GM19372 (cell line): ENCODE measurements around the gene MACROD2.

Source experiments
- ATAC-seq: cut with Tn5 transposase; IDR thresholded peaks from one replicate; pipeline ENCODE4 v1.9.1; 2021; ENCODE audit warnings: mild to moderate bottlenecking, low read depth, moderate library complexity; ENCODE audit not compliant: unreplicated experiment

Gene MACROD2

DNA sequence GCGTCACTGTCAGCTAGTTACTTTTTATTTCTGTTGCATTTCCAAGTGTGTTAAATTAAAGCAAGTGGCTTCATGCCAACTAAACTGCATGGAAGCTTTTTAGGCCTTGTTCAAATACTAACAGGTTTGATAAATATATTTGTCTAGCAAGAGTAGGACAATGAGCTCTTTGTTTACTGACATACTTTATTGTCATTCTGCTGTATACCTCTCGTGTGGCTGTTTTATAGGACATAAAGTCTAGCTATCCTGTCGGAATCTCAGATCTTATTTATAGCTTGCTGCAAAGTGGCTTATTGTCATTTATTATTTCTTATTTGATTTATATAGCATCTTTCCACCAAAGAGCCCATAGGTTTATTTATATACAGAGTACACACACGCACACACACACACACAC lies 1866.9 kb downstream of the MACROD2 start:
- no peak for ATAC-seq

DNA sequence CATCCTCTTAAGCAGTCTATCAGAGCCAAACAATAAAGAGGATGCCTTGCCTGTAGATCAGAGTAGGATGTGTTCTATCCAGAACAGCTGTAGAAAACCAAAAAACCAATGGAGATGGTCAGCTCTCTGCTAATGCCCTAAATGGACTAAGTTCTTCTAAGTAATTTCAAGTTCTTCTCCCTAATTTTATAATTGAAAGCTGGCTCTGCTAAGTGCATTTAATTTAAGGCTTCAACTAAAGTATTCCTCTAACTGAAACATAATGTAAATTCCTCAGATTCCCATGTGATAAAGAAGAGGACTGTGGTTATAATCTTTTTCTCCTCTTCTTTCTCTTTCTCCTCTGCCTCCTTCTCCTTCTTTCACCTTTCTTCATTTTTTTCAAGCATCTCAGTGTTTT lies 1868.4 kb downstream of the MACROD2 start:
- ATAC-seq, result no peak

DNA sequence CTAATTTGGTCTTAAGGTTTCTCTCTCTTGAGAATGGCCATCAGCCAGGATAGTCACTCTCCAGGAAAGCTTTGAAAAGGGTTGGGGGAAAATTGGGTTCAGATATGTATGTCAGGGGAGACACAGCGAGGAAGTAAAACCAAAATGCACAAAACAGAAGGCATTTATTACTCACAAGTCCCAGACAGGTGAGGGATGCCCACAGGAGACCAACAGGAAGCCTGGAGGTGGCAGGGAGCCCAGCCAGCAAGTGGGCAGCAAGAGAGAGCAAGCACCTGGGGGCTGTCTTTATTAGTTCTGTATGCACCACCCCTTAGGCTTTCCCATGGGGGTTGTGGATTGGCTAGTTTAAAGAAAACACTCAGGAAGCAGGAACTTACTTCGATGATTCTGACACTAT lies 1870.2 kb downstream of the MACROD2 start:
- no peak for ATAC-seq

DNA sequence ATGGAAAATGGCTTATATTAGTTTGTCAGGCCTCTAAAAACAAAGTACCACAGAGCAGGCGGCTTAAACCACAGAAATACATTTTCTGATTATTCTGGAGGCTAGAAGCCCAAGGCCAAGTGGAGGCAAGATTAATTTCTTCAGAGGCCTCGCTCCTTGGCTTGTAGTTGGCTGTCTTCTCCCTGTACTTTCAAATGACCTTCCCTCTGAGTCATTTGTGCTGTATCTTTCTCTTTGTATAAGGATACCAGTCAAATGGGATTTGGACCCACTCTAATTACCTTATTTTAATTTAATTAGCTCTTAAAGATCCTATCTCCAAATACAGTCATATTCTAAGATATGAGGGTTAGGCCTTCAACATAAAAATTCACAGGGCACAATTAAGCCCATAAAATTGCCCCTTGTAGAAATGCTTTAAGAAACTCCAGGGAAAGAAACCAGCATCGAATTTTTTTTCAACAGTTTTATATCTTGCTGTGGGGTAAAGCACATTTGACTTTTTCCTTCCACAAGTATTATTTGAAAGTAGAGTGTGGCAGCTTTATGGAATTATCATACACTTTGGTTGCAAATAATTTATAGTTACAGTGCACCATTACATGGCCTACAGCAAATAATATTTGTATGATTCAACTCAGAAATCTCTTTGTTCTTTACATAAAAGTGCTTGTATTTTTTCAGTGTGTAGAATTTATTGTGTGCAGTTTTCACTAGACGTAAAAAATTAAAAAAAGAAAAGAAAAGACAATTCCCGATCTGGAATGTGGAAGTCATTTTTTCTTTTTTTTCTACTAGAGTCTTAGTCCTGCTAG lies 1871.8 kb downstream of the MACROD2 start:
- no peak for ATAC-seq

DNA sequence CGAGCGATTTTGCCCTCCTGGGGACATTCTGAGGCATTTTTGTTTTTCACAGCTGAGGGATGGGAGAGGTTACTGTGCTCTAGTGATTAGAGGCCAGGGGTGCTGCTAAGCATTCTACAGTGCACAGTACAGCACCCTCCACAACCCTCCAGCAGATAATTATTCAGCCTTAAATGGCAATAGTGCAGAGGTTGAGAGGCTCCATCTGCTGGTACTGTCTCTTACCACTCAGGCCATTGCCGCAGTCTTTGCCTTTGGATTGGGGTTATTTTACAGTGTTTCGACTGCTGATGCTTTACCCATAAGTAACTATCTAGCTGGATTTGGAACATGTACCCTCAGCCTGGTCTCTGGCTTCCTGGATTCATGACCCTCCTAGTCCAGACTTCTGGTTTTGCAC lies 1872.6 kb downstream of the MACROD2 start:
- no peak for ATAC-seq

DNA sequence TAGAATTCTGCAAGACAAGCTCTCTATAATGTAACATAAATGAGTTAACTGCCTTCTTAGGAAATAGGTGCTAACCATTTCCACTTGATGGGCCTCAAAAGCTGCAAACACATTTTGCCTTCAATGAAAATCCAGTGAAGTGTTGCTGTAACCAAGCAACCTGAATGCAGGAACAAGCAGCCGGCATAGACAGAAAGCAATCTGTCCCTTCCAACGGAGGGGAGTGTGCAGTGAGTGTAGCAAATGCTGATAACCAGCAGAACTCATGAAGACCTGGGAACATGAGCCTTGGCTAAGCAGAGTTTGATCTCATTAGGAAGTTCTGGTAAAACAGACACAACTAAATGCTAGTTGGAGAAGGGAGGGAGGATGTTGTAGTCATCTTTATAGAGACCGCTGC lies 1880.1 kb downstream of the MACROD2 start:
- ATAC-seq, result no peak

DNA sequence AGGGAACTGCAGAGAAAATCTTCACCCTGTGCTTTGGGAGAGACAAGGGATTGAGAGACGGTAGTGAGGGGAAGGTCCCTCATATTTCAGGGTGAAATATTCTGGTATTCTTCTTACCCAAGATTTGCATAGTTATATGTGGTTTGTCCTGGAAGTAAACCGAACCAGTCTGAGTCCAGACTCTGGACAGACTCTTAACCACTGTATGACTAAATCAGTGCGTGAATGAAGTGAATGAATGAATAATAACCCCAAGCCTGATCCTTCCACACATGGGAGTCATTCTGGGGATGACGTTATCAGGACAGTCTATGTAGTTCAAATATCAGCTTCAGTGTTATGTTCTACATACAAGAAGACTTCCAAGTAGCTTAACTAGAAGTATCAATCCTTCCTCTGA lies 1887.2 kb downstream of the MACROD2 start:
- no peak for ATAC-seq

DNA sequence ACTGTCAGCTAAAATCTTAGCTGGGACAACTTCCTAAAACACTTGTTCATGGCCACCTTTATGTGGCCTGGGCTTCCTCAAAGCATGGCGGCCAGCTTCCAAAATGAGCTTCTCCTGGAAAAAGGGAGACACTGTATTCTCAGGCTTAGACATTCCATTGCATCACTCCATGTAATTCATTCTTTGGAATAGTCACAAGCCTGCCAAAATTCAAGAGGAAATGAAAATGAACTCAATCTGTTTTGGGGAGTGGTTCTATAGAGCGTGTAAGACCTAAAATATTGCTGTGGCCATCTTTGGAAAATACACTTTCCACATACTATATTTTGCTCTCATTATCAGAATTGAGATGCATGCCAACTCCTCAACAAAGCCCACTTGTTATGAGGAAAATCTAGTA lies 1890.9 kb downstream of the MACROD2 start:
- ATAC-seq, result no peak

DNA sequence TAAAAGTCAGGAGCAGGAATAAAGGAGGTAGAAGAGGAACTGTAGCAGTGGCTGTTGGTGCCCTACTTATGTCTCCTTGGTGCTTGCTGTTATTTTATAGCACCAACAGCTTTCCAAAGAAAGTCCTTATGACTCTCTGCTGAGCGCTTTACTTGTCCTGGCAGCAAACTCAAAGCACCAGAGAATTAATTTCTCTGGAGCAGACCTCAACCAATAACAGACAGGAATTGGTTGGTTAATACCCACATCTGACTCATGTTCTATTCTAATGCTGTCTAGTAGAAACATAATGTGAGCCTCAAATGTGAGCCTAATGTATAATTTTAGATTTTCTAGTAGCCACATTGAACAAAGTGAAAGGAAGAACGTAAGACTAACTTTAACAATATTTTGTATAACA lies 1892.1 kb downstream of the MACROD2 start:
- ATAC-seq, result no peak

DNA sequence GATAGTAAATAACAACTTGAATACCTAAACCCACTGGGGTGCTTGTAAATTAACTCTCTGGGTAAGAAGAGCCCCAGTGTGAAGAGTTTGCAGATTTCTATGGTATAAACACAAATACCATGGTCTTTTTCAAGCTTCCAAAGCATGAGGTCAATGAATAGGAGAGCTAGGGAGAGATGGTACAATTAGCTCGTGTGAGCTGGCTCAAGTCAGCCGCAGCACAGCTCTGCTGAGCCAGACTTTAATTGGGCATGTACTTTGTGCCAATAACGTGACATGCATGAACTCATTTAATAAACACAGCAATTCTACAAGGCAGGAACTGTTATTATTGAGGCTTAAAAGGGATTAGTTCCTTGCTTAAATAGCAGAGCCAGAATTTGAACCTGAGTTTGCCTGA lies 1893.7 kb downstream of the MACROD2 start:
- no peak for ATAC-seq

DNA sequence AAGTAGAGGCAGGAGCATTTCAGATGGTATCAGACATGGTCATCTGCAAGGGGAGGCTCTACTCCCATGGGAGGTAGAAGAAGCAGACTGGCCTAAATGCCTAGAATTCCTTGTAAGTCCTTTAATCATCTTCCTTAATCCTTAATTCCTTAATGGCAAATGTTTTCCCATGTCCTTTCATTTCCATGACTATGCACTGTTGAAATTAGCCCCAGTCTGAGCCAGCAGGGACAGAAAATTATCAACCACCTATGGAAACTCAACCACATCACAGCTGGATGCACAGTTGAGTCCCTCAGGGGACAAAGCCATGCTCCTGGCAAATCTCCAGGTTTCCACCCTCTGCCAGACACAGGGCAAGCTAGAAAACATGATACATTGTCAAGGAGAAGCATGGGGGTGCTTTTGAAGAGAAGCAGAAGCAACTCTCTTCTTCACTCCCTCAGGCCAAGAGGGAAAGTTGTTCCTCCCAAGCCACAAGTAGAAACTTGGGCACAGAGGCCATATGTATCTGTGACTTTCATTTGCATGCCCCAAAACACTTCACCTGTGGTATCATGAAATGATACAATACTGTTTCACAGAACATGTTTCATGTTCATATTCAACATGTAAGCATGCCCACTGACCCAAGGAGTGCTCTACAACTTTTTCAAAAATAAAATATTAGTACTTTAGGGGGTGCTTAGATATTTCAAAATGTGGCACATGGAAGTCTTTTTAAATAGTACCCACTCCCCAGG lies 1894.4 kb downstream of the MACROD2 start:
- ATAC-seq, result no peak

DNA sequence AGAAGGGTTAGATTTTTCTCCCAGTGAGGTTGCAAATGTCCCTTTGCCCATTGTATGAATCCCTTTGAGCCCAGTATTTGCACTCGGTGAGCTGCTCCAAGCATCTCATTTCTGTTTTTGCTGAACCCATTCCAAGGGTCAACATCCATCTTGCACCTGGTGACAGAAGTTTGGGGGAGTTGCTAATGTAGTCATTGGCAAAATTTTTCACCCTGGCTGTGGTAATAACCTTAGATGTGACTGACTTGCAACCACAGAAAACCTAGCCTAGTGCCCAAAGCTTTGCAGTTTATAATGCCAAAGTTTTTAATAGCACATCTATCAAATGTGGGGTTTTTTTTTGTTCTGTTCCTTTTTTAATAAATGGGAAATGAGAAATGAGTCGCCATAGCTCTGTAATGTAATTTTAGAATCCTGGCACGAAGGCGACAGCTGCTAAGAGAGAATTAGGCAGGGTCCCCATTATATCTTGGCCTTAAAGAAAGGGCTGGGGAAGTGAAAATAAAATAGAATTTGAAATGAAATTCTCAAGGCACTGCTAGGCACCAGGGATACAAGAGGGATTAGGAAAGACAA lies 1895.2 kb downstream of the MACROD2 start:
- ATAC-seq, result no peak

DNA sequence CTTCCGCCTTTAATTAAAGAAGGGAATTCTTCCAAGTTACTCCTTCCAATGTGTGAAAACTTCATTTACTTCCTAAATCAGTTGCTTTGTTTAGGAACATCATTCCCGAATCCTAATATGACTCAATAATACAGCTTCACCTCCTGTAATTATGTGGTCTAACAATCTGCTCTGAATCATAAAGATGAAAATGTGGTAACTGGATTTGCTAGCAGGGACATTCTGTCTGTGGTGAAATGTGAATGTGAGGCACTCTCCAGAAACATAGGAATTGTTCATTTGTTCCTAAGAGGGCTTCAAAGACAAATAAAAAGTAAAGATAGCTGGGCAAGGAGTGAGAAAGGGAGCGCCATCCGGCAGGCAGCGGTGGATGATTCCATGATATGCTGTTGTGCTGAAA lies 1899.8 kb downstream of the MACROD2 start:
- no peak for ATAC-seq

DNA sequence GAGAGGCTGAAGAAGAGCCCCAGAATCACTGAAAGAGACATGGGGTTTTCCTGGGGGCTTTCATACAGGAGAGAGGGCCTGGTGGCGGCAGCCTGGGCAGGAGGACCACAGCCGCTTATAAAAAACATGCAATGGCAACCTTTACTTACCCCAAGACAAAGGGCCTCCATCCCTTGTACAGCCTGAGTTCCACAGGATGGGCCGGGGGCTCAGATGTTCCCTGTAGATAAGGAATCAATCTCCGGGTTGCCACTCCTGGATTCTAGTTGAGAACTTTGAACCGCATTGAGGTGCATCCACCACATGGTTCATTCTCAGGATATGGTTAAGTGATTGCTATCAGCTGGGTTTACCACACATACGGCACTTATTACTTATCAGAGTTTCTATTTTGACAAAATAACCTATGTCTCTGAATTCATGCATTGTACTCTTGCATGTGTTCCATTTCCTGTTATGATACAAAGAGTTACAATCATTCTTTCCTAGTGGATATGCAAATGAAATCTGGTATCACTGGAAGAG lies 1900.3 kb downstream of the MACROD2 start:
- peak; percentile 86 for ATAC-seq

DNA sequence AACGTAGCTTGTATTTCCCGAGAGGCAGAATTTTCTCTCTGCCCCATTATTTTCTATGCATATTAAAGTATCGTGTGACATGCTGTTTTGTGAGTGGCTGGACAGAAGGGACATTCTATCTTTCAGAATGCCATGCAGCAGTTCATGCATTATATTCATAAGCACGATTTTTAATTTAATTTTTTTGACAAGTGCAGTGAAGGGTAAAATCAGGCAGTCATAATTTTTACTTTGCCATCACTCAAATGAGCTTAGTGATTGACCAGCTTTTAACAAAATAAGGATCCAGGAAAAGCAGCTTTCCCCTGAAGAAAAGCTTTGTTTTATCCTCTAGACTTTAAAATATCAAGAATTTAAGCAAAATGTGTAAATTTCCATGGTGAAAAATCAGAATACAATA lies 1904.7 kb downstream of the MACROD2 start:
- no peak for ATAC-seq

DNA sequence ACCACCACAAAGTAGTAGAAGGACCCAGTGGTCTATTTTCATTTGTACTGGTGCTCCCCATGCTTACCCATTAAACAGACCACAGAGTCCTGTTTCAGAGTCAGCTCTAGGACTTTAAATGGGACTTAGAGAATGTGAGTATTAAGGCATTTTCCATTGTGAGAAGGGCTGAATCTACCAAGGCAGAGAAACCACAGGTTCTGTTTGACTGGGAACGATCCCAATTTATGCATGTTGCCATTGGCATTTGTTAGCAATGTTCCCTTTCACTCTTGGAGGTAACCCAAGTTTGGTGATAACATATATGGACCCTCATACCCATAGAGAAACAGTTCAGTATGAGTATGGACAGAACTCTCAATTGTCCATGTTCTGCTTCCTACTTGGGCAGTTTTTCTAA lies 1905.1 kb downstream of the MACROD2 start:
- no peak for ATAC-seq

DNA sequence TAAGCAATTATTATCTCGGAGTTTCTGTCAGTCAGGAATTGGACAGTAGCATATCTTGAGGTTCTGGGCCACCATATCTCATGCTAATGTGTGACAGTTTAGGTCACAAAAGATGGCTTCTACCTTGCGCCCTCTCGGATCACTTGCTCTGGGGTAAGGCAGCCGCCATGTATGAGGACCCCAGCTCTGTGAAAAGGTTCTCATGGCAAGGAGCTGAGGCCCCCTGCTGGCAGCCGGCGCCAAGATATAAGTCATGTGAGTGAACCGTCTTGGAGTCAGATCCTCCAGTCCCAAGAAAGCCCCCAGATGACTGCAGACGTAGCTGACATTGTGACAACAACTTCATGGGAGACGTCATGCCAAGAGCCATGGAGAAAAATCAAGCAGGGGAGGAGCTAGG lies 1907.2 kb downstream of the MACROD2 start:
- no peak for ATAC-seq

DNA sequence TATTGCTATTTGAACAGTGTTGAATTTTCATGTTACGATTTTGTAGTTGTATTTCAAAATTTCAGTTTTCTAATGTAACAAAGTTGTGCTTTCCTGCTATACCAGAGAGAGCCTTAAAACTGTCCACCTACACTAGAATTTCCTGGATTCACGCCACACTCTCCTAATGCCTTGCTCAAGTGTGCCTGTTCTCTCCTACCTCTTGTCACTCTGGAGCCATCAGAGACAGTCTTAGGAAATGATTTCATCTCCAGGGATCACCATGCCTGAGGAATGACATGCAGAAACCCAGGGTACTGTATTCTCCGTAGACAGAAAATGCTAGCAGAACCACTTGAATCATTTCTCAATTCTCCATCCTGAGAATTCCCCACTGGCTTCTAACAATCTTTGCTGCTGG lies 1910.3 kb downstream of the MACROD2 start:
- ATAC-seq, result no peak

DNA sequence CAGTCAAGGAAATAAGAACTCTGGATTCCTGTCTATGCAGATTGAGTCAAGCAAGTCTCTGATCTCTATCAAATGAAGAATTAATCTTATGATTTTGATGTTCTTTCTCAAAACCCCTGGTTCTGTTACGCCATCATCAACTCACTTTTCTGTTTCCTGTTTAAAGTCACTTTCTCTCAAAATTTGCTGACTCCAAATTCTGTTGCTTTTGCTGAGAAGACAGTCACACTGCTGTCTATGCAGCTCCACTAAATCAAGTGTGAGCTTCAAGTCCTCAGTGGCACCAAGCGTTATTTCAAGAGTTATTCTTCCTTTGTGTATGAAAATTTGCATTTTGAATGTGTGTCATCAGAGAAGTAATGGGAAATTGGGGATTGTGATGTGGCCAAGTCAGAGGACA lies 1914.7 kb downstream of the MACROD2 start:
- ATAC-seq, result no peak

DNA sequence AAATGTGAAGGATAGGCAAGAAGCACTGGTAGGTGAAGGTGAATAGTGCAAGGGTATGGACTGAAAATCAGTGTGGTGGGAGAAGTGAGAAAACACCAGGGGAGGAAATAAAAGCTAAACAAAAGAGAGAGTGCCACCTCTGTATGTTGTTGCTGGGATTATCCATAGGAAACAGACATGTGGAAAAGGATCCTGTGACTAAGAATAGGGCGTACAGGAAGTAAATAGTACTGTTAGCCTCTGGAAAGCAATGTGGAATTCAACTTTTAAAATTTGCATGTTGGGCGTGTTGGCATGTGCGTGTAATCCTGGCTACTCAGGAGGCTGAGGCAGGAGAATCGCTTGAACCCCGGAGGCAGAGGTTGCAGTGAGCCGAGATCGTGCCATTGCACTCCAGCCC lies 1916.3 kb downstream of the MACROD2 start:
- no peak for ATAC-seq

DNA sequence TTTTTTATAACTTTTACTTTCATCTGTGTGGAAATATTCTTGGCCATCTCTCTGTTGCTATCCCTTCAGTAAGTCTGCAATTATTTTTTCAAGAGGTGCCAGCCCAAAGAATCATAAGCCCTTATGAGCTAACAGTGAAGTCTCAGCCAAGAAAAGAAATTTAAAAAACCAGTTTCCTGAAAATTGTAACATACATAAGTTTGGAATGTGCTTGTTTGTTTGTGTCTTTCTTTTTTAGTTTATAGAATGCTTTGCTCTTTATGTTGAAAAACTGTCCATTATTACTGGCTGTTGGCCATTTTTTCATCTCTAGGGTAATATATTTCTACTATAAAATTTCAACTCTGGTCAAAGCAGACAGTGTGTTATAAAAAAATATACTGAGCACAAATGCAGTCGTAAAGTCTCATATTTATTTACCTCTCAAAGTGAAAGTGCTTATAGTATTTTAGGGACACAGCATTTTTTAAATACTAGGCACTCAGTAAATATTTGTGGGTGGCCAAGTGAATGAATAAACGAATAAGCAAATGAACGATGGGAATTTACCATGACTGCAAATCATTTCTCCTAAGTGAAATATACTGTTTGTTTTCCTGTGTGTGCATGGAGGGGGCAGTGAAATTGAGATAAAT lies 1918.2 kb downstream of the MACROD2 start:
- no peak for ATAC-seq
